Activated CD8-positive, alpha-beta T cell treated with anti-CD3 and anti-CD28 coated beads for 36 hours (primary cell): ENCODE data around the gene ZNF101. TPM values are rescaled to one million over a fixed set of nuclear protein-coding genes. Genes with fewer than 3 reads are reported as not detected.
A peak's percentile ranks its signal among the peaks of the same experiment; 100 is the strongest.

ENCODE experiments used
- ATAC-seq: fragments of 200-7000 bp; cut with Tn5 transposase; one replicate; pipeline ENCODE4 v1.10.0; 2021; ENCODE audit warnings: mild to moderate bottlenecking, moderate library complexity
- CTCF ChIA-PET: fragments of 350-600 bp; sonication (Branson Sonifier 250); formaldehyde crosslinking; loops from one replicate; lab custom pipeline; 2021; ENCODE audit warnings: antibody characterized with exemption; lab: Charles Lee
- POLR2A ChIA-PET: fragments of 350-600 bp; sonication (Branson Sonifier 250); formaldehyde crosslinking; loops from one replicate; lab custom pipeline; 2021; ENCODE audit warnings: antibody characterized with exemption; lab: Charles Lee
- DNase-seq: peaks from one replicate; pipeline ENCODE4 v3.0.0-alpha.2; 2020
- H3K27ac Mint-ChIP-seq: one replicate; pipeline ENCODE4 v1.8.0; 2021; ENCODE audit warnings: mild to moderate bottlenecking, mixed read lengths
- H3K27me3 Mint-ChIP-seq: one replicate; pipeline ENCODE4 v1.8.0; 2021; ENCODE audit warnings: mixed read lengths
- H3K36me3 Mint-ChIP-seq: one replicate; pipeline ENCODE4 v1.8.0; 2021; ENCODE audit warnings: low read depth, mixed read lengths
- H3K4me1 Mint-ChIP-seq: one replicate; pipeline ENCODE4 v1.8.0; 2021; ENCODE audit warnings: low read depth, mixed read lengths
- H3K4me3 Mint-ChIP-seq: one replicate; pipeline ENCODE4 v1.8.0; 2021; ENCODE audit warnings: mild to moderate bottlenecking, moderate library complexity, mixed read lengths
- H3K9me3 Mint-ChIP-seq: one replicate; pipeline ENCODE4 v1.8.0; 2021; ENCODE audit warnings: mixed read lengths
- intact Hi-C: fragments of 100-400 bp; cut with micrococcal nuclease; formaldehyde crosslinking; loops from one replicate; pipeline ENCODE4 v1.10.0; 2022
- total RNA-seq, 2 experiments: library from RNA; stranded (reverse); gene quantifications; one replicate each; pipeline ENCODE4 v1.2.3, GENCODE V29; 2021
- TF ChIP-seq, protein P1 (sequence below): fragments of 200-600 bp; IDR thresholded peaks from one replicate; pipeline ENCODE4 v1.8.0; 2022; ENCODE audit warnings: antibody characterized with exemption, mild to moderate bottlenecking

ZNF101 gene
- total RNA-seq, 2 experiments from 2014 or later = 82.5 to 85.2 TPM

DNA sequence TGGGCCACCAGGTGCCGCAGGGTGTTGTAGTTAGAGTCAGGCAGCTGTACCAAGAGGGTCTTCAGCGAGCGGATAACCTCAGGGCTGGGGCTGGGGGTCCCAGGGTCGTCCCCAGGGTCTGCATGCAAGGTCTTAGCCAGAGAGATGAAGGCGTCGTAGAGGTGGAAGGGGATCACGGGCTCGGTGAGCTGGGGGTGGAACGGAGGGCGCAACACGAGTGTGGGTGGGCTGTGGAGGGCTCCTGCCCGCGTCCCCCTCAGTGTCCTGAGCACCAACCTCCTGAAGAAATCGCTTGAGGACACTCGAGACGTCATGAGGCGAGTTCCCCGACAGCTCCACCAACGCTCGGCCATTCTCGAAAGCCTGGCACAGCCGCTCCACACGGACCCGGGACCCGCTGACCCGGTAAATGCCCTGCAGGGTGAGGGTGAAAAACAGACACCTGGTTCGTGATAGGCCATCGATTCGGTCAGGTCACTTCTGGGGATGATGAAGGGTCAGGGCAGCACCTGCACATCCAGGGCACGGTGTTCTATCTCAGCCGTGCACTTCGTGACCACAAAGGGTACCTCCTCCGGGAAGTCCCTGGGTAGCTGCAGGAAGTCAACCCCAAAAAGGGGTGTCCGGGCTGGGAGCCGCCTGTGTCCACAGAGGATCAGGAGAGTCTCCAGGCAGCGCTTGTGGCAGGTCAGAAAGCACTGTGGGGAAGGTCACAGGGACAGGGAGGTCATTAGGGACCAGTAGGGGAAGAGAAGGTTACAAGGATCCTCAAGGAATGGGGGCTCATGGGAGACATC lies 33.9 kb upstream of the ZNF101 start:
- no peak overlapping the region for H3K4me3 Mint-ChIP-seq
- H3K9me3 Mint-ChIP-seq = no peaks in the 10 kb centered on the region
- ChIA-PET CTCF (interaction anchor here (1.2 to 1.3 kb wide), 2 partner anchors 80 to 102 kb away, joined by 3 to 4 read pairs; no protein-coding TSS in a partner anchor), POLR2A (interaction anchor here (1.2 kb wide), 1 partner anchor 15 kb away, joined by 4 read pairs; no protein-coding TSS in a partner anchor)
- DNase-seq (no peak), ATAC-seq (no peak)
- peak overlapping the region; percentile 67 for H3K27ac Mint-ChIP-seq
- H3K27me3 Mint-ChIP-seq = no peaks in the 10 kb centered on the region
- peaks cover 9% of the 10 kb centered on the region for H3K4me1 Mint-ChIP-seq
- intact Hi-C loops = no loop called here
- peaks cover 49% of the 10 kb centered on the region for H3K36me3 Mint-ChIP-seq
- TF ChIP-seq, protein P1, sequence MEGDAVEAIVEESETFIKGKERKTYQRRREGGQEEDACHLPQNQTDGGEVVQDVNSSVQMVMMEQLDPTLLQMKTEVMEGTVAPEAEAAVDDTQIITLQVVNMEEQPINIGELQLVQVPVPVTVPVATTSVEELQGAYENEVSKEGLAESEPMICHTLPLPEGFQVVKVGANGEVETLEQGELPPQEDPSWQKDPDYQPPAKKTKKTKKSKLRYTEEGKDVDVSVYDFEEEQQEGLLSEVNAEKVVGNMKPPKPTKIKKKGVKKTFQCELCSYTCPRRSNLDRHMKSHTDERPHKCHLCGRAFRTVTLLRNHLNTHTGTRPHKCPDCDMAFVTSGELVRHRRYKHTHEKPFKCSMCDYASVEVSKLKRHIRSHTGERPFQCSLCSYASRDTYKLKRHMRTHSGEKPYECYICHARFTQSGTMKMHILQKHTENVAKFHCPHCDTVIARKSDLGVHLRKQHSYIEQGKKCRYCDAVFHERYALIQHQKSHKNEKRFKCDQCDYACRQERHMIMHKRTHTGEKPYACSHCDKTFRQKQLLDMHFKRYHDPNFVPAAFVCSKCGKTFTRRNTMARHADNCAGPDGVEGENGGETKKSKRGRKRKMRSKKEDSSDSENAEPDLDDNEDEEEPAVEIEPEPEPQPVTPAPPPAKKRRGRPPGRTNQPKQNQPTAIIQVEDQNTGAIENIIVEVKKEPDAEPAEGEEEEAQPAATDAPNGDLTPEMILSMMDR = no peak

DNA sequence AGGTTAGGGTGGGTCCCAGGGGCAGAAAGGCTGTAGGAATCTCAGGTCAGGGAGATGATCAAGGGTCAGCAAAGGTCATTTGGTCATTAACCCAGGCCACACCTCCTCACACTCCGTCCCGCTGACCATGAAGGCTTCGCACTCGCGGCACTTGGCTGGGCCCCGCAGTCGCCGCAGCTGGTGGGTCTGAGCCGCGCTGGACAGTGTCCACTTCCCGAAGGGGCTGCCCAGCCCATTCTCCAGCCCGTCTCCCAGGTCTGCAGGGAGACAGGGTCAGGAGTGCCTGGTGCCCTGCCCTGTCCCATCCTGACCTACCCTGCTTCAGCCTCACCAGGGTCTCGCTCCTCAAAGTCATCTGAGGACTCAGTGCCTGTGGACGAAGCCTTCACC lies 33.3 kb upstream of the ZNF101 start:
- Mint-ChIP-seq H3K4me1 (peaks cover 11% of the 10 kb centered on the region), H3K9me3 (no peaks in the 10 kb centered on the region), H3K27me3 (no peaks in the 10 kb centered on the region), H3K27ac (no peak overlapping the region), H3K36me3 (peaks cover 50% of the 10 kb centered on the region), H3K4me3 (no peak overlapping the region)
- ChIA-PET CTCF (interaction anchor here (0.7 to 1.3 kb wide), 3 partner anchors 9 to 102 kb away, joined by 3 to 4 read pairs (median 3); partner anchors contain the start of gene GMIP), POLR2A (interaction anchor here (1.2 kb wide), 1 partner anchor 15 kb away, joined by 4 read pairs; no protein-coding TSS in a partner anchor)
- no peak for ATAC-seq
- DNase-seq = no peak
- TF ChIP-seq, protein P1 = no peak
- intact Hi-C loops = no loop called here

DNA sequence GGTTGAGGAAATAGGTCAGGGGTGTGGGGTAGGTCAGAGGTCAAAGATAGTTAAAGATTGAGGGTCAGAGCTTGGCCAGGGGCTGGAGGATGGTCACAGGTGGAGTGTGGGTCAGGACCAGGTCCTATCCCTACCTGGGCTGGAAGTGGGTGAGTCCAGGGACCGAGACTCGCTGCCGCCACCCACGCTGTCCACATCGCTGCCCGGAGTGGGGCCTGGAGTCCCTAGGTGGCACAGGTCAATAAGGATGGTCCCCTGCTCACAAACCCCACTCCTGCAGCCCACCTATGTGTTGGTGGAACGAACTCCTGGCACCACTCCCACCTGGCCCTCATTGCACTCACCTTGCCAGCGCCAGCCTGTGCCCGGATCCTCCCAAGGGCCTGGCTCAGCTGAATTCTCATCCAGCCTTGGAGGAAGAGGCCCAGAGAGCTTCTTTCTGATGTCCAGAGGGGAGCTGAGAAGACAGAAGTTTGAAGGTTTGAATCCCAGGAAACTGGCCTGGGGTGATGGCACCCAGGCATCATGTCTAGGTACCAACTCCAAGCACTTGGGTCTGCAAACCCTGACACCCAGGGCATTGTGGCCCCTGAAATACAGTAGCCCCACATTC lies 32.0 kb upstream of the ZNF101 start:
- TF ChIP-seq, protein P1 = no peak
- CTCF ChIA-PET = no interaction called here
- Mint-ChIP-seq H3K27me3 (no peaks in the 10 kb centered on the region), H3K36me3 (peaks cover 47% of the 10 kb centered on the region), H3K27ac (no peak overlapping the region), H3K9me3 (no peaks in the 10 kb centered on the region), H3K4me3 (no peak overlapping the region), H3K4me1 (peaks cover 11% of the 10 kb centered on the region)
- no peak for ATAC-seq
- intact Hi-C loops = no loop called here
- POLR2A ChIA-PET = no interaction called here
- no peak for DNase-seq

DNA sequence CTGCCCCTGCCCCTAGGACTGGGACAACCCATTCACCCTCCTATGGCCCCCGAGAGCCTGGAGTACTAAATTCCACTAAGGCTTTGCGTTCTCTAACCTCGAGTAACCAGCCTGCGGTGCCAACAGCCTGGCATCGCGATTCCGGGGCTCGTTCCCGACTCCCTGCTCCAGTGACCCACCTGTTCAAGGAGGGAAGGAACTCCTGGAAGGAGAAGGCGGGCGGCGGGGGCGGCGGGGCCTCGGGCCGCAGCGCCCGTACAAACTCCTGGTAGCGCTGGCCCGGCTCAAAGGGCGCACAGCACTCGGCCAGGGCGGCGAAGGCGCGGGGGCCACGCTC lies 31.5 kb upstream of the ZNF101 start:
- intact Hi-C loops = no loop called here
- POLR2A ChIA-PET = no interaction called here
- CTCF ChIA-PET = no interaction called here
- TF ChIP-seq, protein P1 = no peak
- H3K4me1 Mint-ChIP-seq = peaks cover 15% of the 10 kb centered on the region
- H3K27ac Mint-ChIP-seq = no peak overlapping the region
- H3K4me3 Mint-ChIP-seq = no peak overlapping the region
- H3K9me3 Mint-ChIP-seq = no peaks in the 10 kb centered on the region
- no peak for DNase-seq
- no peaks in the 10 kb centered on the region for H3K27me3 Mint-ChIP-seq
- no peak for ATAC-seq
- peaks cover 50% of the 10 kb centered on the region for H3K36me3 Mint-ChIP-seq
